ENCODE data around the gene KANSL1L.

Gene KANSL1L

DNA sequence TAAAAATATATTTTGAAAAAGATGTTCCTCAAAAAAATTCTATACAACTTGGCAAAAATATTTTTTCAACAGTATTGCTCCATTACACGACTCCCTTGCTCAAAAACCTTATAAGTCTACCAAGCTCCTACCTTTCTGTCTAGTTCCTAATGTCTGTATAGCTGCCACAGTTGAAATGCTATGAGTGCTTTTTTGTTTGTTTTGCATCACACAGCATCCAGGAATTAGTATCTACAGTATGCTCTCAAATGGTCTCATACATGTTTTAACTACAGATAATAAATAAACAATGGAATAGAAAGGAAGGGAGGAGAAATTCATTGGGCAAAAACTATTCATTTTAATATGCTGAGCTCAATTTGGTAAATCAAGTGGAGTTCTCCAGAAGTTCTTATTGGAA lies 36.7 kb upstream of the KANSL1L start:
- Histone ChIP-seq H3K4me1 (ENCODE audit: control insufficient read depth, insufficient read depth, low read depth, low read length) (no peaks in the 10 kb centered on the region), H2BK120ac (ENCODE audit: low read depth, low read length) (no peak overlapping the region), H3K23ac (ENCODE audit: low read length in 2 of 2) (no peak overlapping the region), H4K91ac (ENCODE audit: low read length) (no peak overlapping the region), H3K18ac (ENCODE audit: low read depth in 1 of 2, low read length in 2 of 2) (no peak overlapping the region), H2BK5ac (ENCODE audit: low read depth, low read length, poor library complexity, severe bottlenecking) (no peak overlapping the region), H2BK12ac (ENCODE audit: low read length in 2 of 2) (no peak overlapping the region), H3K4ac (ENCODE audit: low read depth in 1 of 2, low read length in 2 of 2) (no peak overlapping the region), H3K14ac (ENCODE audit: low read length in 2 of 2) (no peak overlapping the region), H2BK15ac (ENCODE audit: low read depth, poor library complexity, severe bottlenecking) (no peak overlapping the region), H3K4me2 (ENCODE audit: low read length, poor library complexity, severe bottlenecking) (no peak overlapping the region), H3K9ac (ENCODE audit: low read length) (no peak overlapping the region), H3K9me3 (ENCODE audit: control insufficient read depth, low read length) (no peaks in the 10 kb centered on the region), H4K8ac (ENCODE audit: low read length) (no peak overlapping the region), H3K79me1 (replicated peaks; ENCODE audit: low read length, poor library complexity, severe bottlenecking) (no peaks in the 10 kb centered on the region), H2AFZ (ENCODE audit: low read depth, low read length) (no peak overlapping the region), H2AK5ac (ENCODE audit: low read length, severe bottlenecking) (no peak overlapping the region), H3K27ac (ENCODE audit: low read length, poor library complexity, severe bottlenecking) (no peak overlapping the region), H3K36me3 (ENCODE audit: control insufficient read depth in 1 of 2, insufficient read depth in 2 of 2, low read depth in 1 of 2, low read length in 2 of 2) (no peaks in the 10 kb centered on the region), H3K27me3 (ENCODE audit: control insufficient read depth in 1 of 2, insufficient read depth in 1 of 2, low read length in 2 of 2) (no peaks in the 10 kb centered on the region), H3K4me3 (ENCODE audit: insufficient read depth in 1 of 2, low read depth in 1 of 2, low read length in 2 of 2) (no peak overlapping the region)
- DNase-seq, result no peak
- WGBS, result 57% methylated on average over 1 of the region's 1 CpG

DNA sequence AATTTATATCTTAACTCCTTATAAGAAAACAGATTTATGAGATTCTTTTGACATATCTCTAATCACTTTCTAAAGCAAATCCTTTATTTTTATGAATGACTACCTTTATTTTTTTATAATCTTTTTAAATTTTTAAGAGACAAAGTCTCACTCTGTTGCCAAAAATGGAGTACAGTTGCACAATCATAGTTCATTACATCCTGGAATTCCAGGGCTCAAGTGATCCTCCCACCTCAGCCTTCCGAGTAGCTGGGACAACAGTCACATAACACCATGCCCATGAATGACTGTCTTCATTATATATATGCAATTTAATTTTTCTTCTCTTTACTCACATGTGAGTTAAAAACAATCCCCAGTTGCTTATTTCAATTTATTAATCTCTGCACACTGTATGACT lies 32.3 kb upstream of the KANSL1L start:
- H2BK15ac ChIP-seq (ENCODE audit: low read depth, poor library complexity, severe bottlenecking), result no peak overlapping the region
- H2AFZ ChIP-seq (ENCODE audit: low read depth, low read length), result no peak overlapping the region
- H3K27me3 ChIP-seq (ENCODE audit: control insufficient read depth in 1 of 2, insufficient read depth in 1 of 2, low read length in 2 of 2), result no peaks in the 10 kb centered on the region
- no peak overlapping the region for H3K4me2 ChIP-seq (ENCODE audit: low read length, poor library complexity, severe bottlenecking)
- H3K23ac ChIP-seq (ENCODE audit: low read length in 2 of 2), result no peak overlapping the region
- no peak overlapping the region for H3K4ac ChIP-seq (ENCODE audit: low read depth in 1 of 2, low read length in 2 of 2)
- no peak overlapping the region for H3K14ac ChIP-seq (ENCODE audit: low read length in 2 of 2)
- no peaks in the 10 kb centered on the region for H3K36me3 ChIP-seq (ENCODE audit: control insufficient read depth in 1 of 2, insufficient read depth in 2 of 2, low read depth in 1 of 2, low read length in 2 of 2)
- H4K8ac ChIP-seq (ENCODE audit: low read length), result no peak overlapping the region
- H3K9ac ChIP-seq (ENCODE audit: low read length), result no peak overlapping the region
- WGBS, result 91% methylated on average over 1 of the region's 1 CpG
- no peak overlapping the region for H2BK120ac ChIP-seq (ENCODE audit: low read depth, low read length)
- DNase-seq, result no peak
- no peak overlapping the region for H3K18ac ChIP-seq (ENCODE audit: low read depth in 1 of 2, low read length in 2 of 2)
- H2BK5ac ChIP-seq (ENCODE audit: low read depth, low read length, poor library complexity, severe bottlenecking), result no peak overlapping the region
- H3K27ac ChIP-seq (ENCODE audit: low read length, poor library complexity, severe bottlenecking), result no peak overlapping the region
- no peaks in the 10 kb centered on the region for H3K4me1 ChIP-seq (ENCODE audit: control insufficient read depth, insufficient read depth, low read depth, low read length)
- no peak overlapping the region for H2AK5ac ChIP-seq (ENCODE audit: low read length, severe bottlenecking)
- H2BK12ac ChIP-seq (ENCODE audit: low read length in 2 of 2), result no peak overlapping the region
- no peak overlapping the region for H4K91ac ChIP-seq (ENCODE audit: low read length)
- no peaks in the 10 kb centered on the region for H3K79me1 ChIP-seq (replicated peaks; ENCODE audit: low read length, poor library complexity, severe bottlenecking)
- H3K9me3 ChIP-seq (ENCODE audit: control insufficient read depth, low read length), result no peaks in the 10 kb centered on the region
- no peak overlapping the region for H3K4me3 ChIP-seq (ENCODE audit: insufficient read depth in 1 of 2, low read depth in 1 of 2, low read length in 2 of 2)

- Histone ChIP-seq H3K4me2 (ENCODE audit: low read length, poor library complexity, severe bottlenecking) (no peak overlapping the region), H3K18ac (ENCODE audit: low read depth in 1 of 2, low read length in 2 of 2) (no peak overlapping the region), H3K4me1 (ENCODE audit: control insufficient read depth, insufficient read depth, low read depth, low read length) (no peaks in the 10 kb centered on the region), H4K8ac (ENCODE audit: low read length) (no peak overlapping the region), H3K23ac (ENCODE audit: low read length in 2 of 2) (no peak overlapping the region), H2BK5ac (ENCODE audit: low read depth, low read length, poor library complexity, severe bottlenecking) (no peak overlapping the region), H2AFZ (ENCODE audit: low read depth, low read length) (no peak overlapping the region), H2BK15ac (ENCODE audit: low read depth, poor library complexity, severe bottlenecking) (no peak overlapping the region), H2BK12ac (ENCODE audit: low read length in 2 of 2) (no peak overlapping the region), H3K27me3 (ENCODE audit: control insufficient read depth in 1 of 2, insufficient read depth in 1 of 2, low read length in 2 of 2) (no peaks in the 10 kb centered on the region), H3K9ac (ENCODE audit: low read length) (no peak overlapping the region), H3K27ac (ENCODE audit: low read length, poor library complexity, severe bottlenecking) (no peak overlapping the region), H4K91ac (ENCODE audit: low read length) (no peak overlapping the region), H3K9me3 (ENCODE audit: control insufficient read depth, low read length) (no peaks in the 10 kb centered on the region), H3K14ac (ENCODE audit: low read length in 2 of 2) (no peak overlapping the region), H3K36me3 (ENCODE audit: control insufficient read depth in 1 of 2, insufficient read depth in 2 of 2, low read depth in 1 of 2, low read length in 2 of 2) (no peaks in the 10 kb centered on the region), H3K79me1 (replicated peaks; ENCODE audit: low read length, poor library complexity, severe bottlenecking) (no peaks in the 10 kb centered on the region), H2AK5ac (ENCODE audit: low read length, severe bottlenecking) (no peak overlapping the region), H2BK120ac (ENCODE audit: low read depth, low read length) (no peak overlapping the region), H3K4me3 (ENCODE audit: insufficient read depth in 1 of 2, low read depth in 1 of 2, low read length in 2 of 2) (no peak overlapping the region), H3K4ac (ENCODE audit: low read depth in 1 of 2, low read length in 2 of 2) (no peak overlapping the region)
- no CpG with 5 or more reads among the region's 1 CpG for WGBS
- DNase-seq, result no peak
Observed at GRCh38 chr2:210203147-210203546, 31.9 kb upstream of the KANSL1L start.

DNA sequence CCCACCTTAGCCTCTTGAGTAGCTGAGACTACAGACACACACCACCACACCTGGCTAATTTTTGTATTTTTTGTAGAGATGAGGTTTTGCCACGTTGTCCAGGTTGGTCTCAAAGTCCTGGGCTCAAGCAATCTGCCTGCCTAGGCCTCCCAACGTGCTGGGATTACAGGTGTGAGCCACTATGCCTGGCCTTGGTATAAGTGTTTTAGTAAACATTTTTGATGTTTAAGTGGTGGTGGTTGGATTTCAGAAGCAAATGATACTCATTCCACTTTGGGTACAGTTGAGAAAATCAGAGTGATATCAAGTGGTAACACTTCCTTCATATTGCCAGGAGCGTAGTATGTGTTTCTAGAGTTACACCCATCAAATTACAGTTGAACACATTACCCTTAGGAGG lies 28.6 kb upstream of the KANSL1L start:
- Histone ChIP-seq H2BK120ac (ENCODE audit: low read depth, low read length) (no peak overlapping the region), H3K36me3 (ENCODE audit: control insufficient read depth in 1 of 2, insufficient read depth in 2 of 2, low read depth in 1 of 2, low read length in 2 of 2) (no peaks in the 10 kb centered on the region), H2BK15ac (ENCODE audit: low read depth, poor library complexity, severe bottlenecking) (no peak overlapping the region), H3K23ac (ENCODE audit: low read length in 2 of 2) (peak overlapping the region in 1 of 2 experiments; percentile 52), H3K9ac (ENCODE audit: low read length) (no peak overlapping the region), H3K4ac (ENCODE audit: low read depth in 1 of 2, low read length in 2 of 2) (no peak overlapping the region), H2AK5ac (ENCODE audit: low read length, severe bottlenecking) (peak overlapping the region; percentile 36), H3K27ac (ENCODE audit: low read length, poor library complexity, severe bottlenecking) (no peak overlapping the region), H3K4me2 (ENCODE audit: low read length, poor library complexity, severe bottlenecking) (no peak overlapping the region), H2AFZ (ENCODE audit: low read depth, low read length) (no peak overlapping the region), H3K14ac (ENCODE audit: low read length in 2 of 2) (no peak overlapping the region), H4K8ac (ENCODE audit: low read length) (no peak overlapping the region), H3K4me1 (ENCODE audit: control insufficient read depth, insufficient read depth, low read depth, low read length) (peaks cover 2% of the 10 kb centered on the region), H3K9me3 (ENCODE audit: control insufficient read depth, low read length) (no peaks in the 10 kb centered on the region), H3K4me3 (ENCODE audit: insufficient read depth in 1 of 2, low read depth in 1 of 2, low read length in 2 of 2) (no peak overlapping the region), H4K91ac (ENCODE audit: low read length) (no peak overlapping the region), H3K18ac (ENCODE audit: low read depth in 1 of 2, low read length in 2 of 2) (no peak overlapping the region), H2BK5ac (ENCODE audit: low read depth, low read length, poor library complexity, severe bottlenecking) (no peak overlapping the region), H2BK12ac (ENCODE audit: low read length in 2 of 2) (no peak overlapping the region), H3K79me1 (replicated peaks; ENCODE audit: low read length, poor library complexity, severe bottlenecking) (no peaks in the 10 kb centered on the region), H3K27me3 (ENCODE audit: control insufficient read depth in 1 of 2, insufficient read depth in 1 of 2, low read length in 2 of 2) (no peaks in the 10 kb centered on the region)
- no peak for DNase-seq
- WGBS, result 76% methylated on average over 2 of the region's 3 CpGs

All from mesenchymal stem cell (in vitro differentiated cells and primary cell).